WTC11 (cell line): ENCODE measurements around the gene LGR6. TPM values are rescaled to one million over a fixed set of nuclear protein-coding genes. Genes with fewer than 3 reads are reported as not detected.

ENCODE experiments used
- ATAC-seq: fragments of 200-7000 bp; cut with Tn5 transposase; 2 replicates; pipeline ENCODE4 v1.10.0; 2021; ENCODE audit warnings: mild to moderate bottlenecking, moderate library complexity
- CTCF ChIA-PET: fragments of 300-600 bp; sonication (Branson Sonifier 250); formaldehyde crosslinking; loops from one replicate; lab custom pipeline; 2021; ENCODE audit warnings: antibody characterized with exemption; lab: Charles Lee
- POLR2A ChIA-PET: fragments of 350-600 bp; sonication (Branson Sonifier 250); formaldehyde crosslinking; loops from one replicate; lab custom pipeline; 2021; ENCODE audit warnings: antibody characterized with exemption; lab: Charles Lee
- DNase-seq: peaks from one replicate; pipeline ENCODE4 v3.0.0; 2021; ENCODE audit warnings: low spot score
- H3K27ac Mint-ChIP-seq: 2 replicates; pipeline ENCODE4 v1.8.0; 2021; ENCODE audit warnings: mixed read lengths
- H3K27me3 Mint-ChIP-seq: 2 replicates; pipeline ENCODE4 v1.8.0; 2021; ENCODE audit warnings: low read depth, mild to moderate bottlenecking, moderate library complexity, mixed read lengths
- H3K36me3 Mint-ChIP-seq: 2 replicates; pipeline ENCODE4 v1.8.0; 2021; ENCODE audit warnings: mixed read lengths
- H3K4me1 Mint-ChIP-seq: 2 replicates; pipeline ENCODE4 v1.8.0; 2022; ENCODE audit warnings: mixed read lengths
- H3K4me3 Mint-ChIP-seq: 2 replicates; pipeline ENCODE4 v1.8.0; 2021; ENCODE audit warnings: mild to moderate bottlenecking, moderate library complexity, mixed read lengths
- H3K9me3 Mint-ChIP-seq: 2 replicates; pipeline ENCODE4 v1.8.0; 2021; ENCODE audit warnings: mixed read lengths
- ELF4 ChIP-seq: sonication (generic); formaldehyde crosslinking; IDR thresholded peaks from 2 replicates; pipeline ENCODE4 v1.8.1; 2022; ENCODE audit warnings: low read depth, mild to moderate bottlenecking, moderate library complexity, missing genetic modification reagents
- EMX1 ChIP-seq: fragments of 250-450 bp; sonication (Bioruptor Pico); IDR thresholded peaks from 2 replicates; pipeline ENCODE4 v1.8.0; 2021; ENCODE audit warnings: mild to moderate bottlenecking
- ESRRA ChIP-seq: sonication (generic); formaldehyde crosslinking; IDR thresholded peaks from 2 replicates; pipeline ENCODE4 v1.8.1; 2022; ENCODE audit warnings: mild to moderate bottlenecking, missing genetic modification reagents, borderline replicate concordance
- GABPB1 ChIP-seq: sonication (generic); formaldehyde crosslinking; IDR thresholded peaks from 2 replicates; pipeline ENCODE4 v1.8.1; 2023; ENCODE audit warnings: mild to moderate bottlenecking, missing genetic modification reagents
- GTF2I ChIP-seq: fragments of 250-450 bp; sonication (Bioruptor Pico); conservative IDR thresholded peaks from 2 replicates; pipeline ENCODE4 v1.4.0; 2021; ENCODE audit warnings: mild to moderate bottlenecking
- IRF2 ChIP-seq: sonication (generic); formaldehyde crosslinking; IDR thresholded peaks from 2 replicates; pipeline ENCODE4 v1.8.0; 2022; ENCODE audit warnings: low read depth, missing genetic modification reagents, borderline replicate concordance
- JAZF1 ChIP-seq: fragments of 250-450 bp; sonication (Bioruptor Pico); IDR thresholded peaks from 2 replicates; pipeline ENCODE4 v1.9.0; 2021; ENCODE audit warnings: moderate library complexity, mild to moderate bottlenecking, inconsistent platforms
- JUN ChIP-seq: sonication (generic); formaldehyde crosslinking; IDR thresholded peaks from 2 replicates; pipeline ENCODE4 v1.8.0; 2023; ENCODE audit warnings: mild to moderate bottlenecking, missing genetic modification reagents
- KAT7 ChIP-seq: sonication (generic); formaldehyde crosslinking; IDR thresholded peaks from 2 replicates; pipeline ENCODE4 v1.8.1; 2023; ENCODE audit warnings: missing genetic modification reagents, mild to moderate bottlenecking, borderline replicate concordance
- NR1H2 ChIP-seq: sonication (generic); formaldehyde crosslinking; IDR thresholded peaks from 2 replicates; pipeline ENCODE4 v1.9.0; 2021; ENCODE audit warnings: mild to moderate bottlenecking, moderate library complexity, missing genetic modification reagents
- NR2C2 ChIP-seq: sonication (generic); formaldehyde crosslinking; IDR thresholded peaks from 2 replicates; pipeline ENCODE4 v1.8.0; 2022; ENCODE audit warnings: mild to moderate bottlenecking, missing genetic modification reagents
- NR3C1 ChIP-seq: sonication (generic); formaldehyde crosslinking; conservative IDR thresholded peaks from 2 replicates; pipeline ENCODE4 v1.8.1; 2023; ENCODE audit warnings: low read depth, mild to moderate bottlenecking, missing genetic modification reagents
- PRRX2 ChIP-seq: fragments of 250-450 bp; sonication (Bioruptor Pico); IDR thresholded peaks from 2 replicates; pipeline ENCODE4 v1.8.0; 2021; ENCODE audit warnings: mild to moderate bottlenecking
- SMAD3 ChIP-seq: sonication (generic); formaldehyde crosslinking; IDR thresholded peaks from 2 replicates; pipeline ENCODE4 v1.8.0; 2022; ENCODE audit warnings: missing genetic modification reagents, mild to moderate bottlenecking, borderline replicate concordance
- TCF7 ChIP-seq: sonication (generic); formaldehyde crosslinking; IDR thresholded peaks from 2 replicates; pipeline ENCODE4 v1.8.0; 2022; ENCODE audit warnings: mild to moderate bottlenecking, low read depth, missing genetic modification reagents, moderate library complexity
- TEAD4 ChIP-seq: sonication (generic); formaldehyde crosslinking; IDR thresholded peaks from 2 replicates; pipeline ENCODE4 v1.8.0; 2022; ENCODE audit warnings: mild to moderate bottlenecking, missing genetic modification reagents
- TP53 ChIP-seq: sonication (generic); formaldehyde crosslinking; IDR thresholded peaks from 2 replicates; pipeline ENCODE4 v1.8.1; 2023; ENCODE audit warnings: mild to moderate bottlenecking, missing genetic modification reagents
- ZNF396 ChIP-seq: fragments of 250-450 bp; sonication (Bioruptor Pico); IDR thresholded peaks from 2 replicates; pipeline ENCODE4 v1.8.0; 2021; ENCODE audit warnings: mild to moderate bottlenecking, moderate library complexity, borderline replicate concordance
- ZNF416 ChIP-seq: fragments of 250-450 bp; sonication (Bioruptor Pico); IDR thresholded peaks from 2 replicates; pipeline ENCODE4 v1.9.0; 2021; ENCODE audit warnings: mild to moderate bottlenecking, inconsistent platforms
- total RNA-seq: library from RNA; stranded (reverse); gene quantifications from 3 replicates; pipeline ENCODE4 v1.2.3, GENCODE V29; 2021
- TF ChIP-seq, protein P1 (sequence below): sonication (generic); formaldehyde crosslinking; IDR thresholded peaks from 2 replicates; pipeline ENCODE4 v1.8.0; 2023; ENCODE audit warnings: missing genetic modification reagents
- TF ChIP-seq, protein P2 (sequence below): fragments of 250-450 bp; sonication (Bioruptor Pico); IDR thresholded peaks from 2 replicates; pipeline ENCODE4 v2.1.2; 2022; ENCODE audit warnings: mild to moderate bottlenecking, moderate library complexity
- TF ChIP-seq, protein P3 (sequence below): sonication (generic); formaldehyde crosslinking; IDR thresholded peaks from 2 replicates; pipeline ENCODE4 v1.8.0; 2022; ENCODE audit warnings: missing genetic modification reagents
- TF ChIP-seq, protein P4 (sequence below): fragments of 250-450 bp; sonication (Bioruptor Pico); IDR thresholded peaks from 2 replicates; pipeline ENCODE4 v1.9.0; 2021; ENCODE audit warnings: mild to moderate bottlenecking
- TF ChIP-seq, protein P5 (sequence below): sonication (generic); formaldehyde crosslinking; IDR thresholded peaks from 2 replicates; pipeline ENCODE4 v1.8.1; 2022; ENCODE audit warnings: mild to moderate bottlenecking, missing genetic modification reagents, moderate library complexity, borderline replicate concordance
- TF ChIP-seq, protein P6 (sequence below): fragments of 200-600 bp; IDR thresholded peaks from 2 replicates; pipeline ENCODE4 v1.8.0; 2022; ENCODE audit warnings: antibody characterized with exemption

Gene LGR6
- total RNA-seq, 1 experiment from 2014 or later: 1.1 TPM

DNA sequence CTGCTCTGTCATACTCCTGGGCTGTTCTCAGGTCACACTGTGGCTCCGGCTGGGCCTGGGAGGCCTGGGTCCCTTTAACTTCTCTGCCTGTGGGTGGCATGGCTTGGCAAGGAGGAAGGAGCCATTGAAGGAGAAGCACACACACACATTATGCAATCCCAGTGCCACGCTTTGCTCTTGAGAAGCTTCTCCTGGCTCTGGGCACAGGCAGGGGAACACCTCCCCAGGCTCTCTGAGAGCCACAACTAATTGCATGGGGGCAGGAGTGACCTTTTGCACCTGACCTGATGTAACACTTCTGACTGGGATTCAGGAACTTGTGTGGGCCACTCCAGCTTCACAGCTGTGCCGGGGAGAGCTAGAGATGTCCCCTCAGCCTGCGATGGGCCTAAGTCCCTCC lies 23.1 kb downstream of the LGR6 start (continued):
- TF ChIP-seq IRF2 (CRISPR knock-in tag): no peak
- TF ChIP-seq GABPB1 (CRISPR knock-in tag): peak; percentile 60

DNA sequence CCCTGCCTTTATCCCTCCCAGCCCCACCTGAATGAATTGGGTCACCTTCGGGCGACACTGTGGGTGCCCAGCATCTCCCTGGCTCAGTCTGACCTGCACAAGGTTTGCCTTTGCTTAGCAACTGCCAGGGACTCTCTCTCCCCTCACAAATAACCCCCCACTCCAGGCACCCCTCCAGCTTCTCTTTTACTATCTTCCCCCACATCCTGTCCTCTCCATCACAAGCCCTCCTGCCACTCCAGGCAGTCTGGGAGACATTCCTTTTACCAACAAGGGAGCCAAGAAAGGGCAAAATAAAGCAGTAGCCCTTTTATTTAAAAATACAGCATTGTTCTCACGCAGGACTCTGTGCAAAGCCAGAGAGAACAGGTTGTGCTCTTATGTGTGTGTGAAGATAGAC lies 23.9 kb downstream of the LGR6 start:
- no peaks in the 10 kb centered on the region for H3K36me3 Mint-ChIP-seq
- H3K27me3 Mint-ChIP-seq: peaks cover 20% of the 10 kb centered on the region
- POLR2A ChIA-PET: no interaction called here
- CTCF ChIA-PET: interaction anchor here (1.9 to 8.0 kb wide), 2 partner anchors 20 to 28 kb away, joined by 4 to 76 read pairs; no protein-coding TSS in a partner anchor
- H3K4me3 Mint-ChIP-seq: no peak overlapping the region
- H3K4me1 Mint-ChIP-seq: peaks cover 24% of the 10 kb centered on the region
- ATAC-seq: no peak
- no peak for TF ChIP-seq KAT7 (CRISPR knock-in tag)
- TF ChIP-seq NR2C2: no peak
- TF ChIP-seq TP53 (CRISPR knock-in tag): no peak
- DNase-seq: no peak
- H3K9me3 Mint-ChIP-seq: no peaks in the 10 kb centered on the region
- H3K27ac Mint-ChIP-seq: no peak overlapping the region

DNA sequence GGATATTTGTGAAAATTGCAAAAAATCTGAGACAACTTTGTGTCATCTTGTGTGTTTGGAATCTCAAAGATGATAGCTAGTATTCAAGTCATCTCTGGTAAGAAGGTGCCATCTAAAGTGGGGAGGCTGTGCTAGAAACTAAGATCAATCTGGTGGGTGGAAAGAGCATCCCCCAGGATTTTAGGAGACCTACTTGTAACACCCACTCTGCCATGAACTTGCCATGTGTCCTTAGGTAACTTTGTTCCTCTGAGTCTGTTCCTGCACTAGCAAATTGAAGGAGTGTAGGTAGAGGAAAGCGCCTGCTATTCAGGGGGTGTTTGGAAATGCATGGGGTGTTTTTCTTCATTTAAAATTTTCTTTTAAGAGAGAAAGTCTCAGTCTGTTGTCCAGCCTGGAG lies 24.4 kb downstream of the LGR6 start:
- ChIA-PET POLR2A (no interaction called here), CTCF (interaction anchor here (1.9 to 8.0 kb wide), 2 partner anchors 19 to 29 kb away, joined by 4 to 76 read pairs; no protein-coding TSS in a partner anchor)
- peaks cover 20% of the 10 kb centered on the region for H3K27me3 Mint-ChIP-seq
- ATAC-seq (no peak), DNase-seq (no peak)
- no peaks in the 10 kb centered on the region for H3K9me3 Mint-ChIP-seq
- H3K27ac Mint-ChIP-seq: no peak overlapping the region
- H3K36me3 Mint-ChIP-seq: no peaks in the 10 kb centered on the region
- H3K4me3 Mint-ChIP-seq: no peak overlapping the region
- peaks cover 24% of the 10 kb centered on the region for H3K4me1 Mint-ChIP-seq
- TF ChIP-seq, protein P1, sequence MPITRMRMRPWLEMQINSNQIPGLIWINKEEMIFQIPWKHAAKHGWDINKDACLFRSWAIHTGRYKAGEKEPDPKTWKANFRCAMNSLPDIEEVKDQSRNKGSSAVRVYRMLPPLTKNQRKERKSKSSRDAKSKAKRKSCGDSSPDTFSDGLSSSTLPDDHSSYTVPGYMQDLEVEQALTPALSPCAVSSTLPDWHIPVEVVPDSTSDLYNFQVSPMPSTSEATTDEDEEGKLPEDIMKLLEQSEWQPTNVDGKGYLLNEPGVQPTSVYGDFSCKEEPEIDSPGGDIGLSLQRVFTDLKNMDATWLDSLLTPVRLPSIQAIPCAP: no peak
- TF ChIP-seq TCF7 (no peak), ZNF416 (CRISPR knock-in tag) (no peak), ZNF396 (no peak), NR3C1 (CRISPR knock-in tag) (no peak), NR1H2 (CRISPR knock-in tag) (no peak), GABPB1 (CRISPR knock-in tag) (no peak), GTF2I (CRISPR knock-in tag) (no peak), JAZF1 (CRISPR knock-in tag) (no peak)
- TF ChIP-seq, protein P2, sequence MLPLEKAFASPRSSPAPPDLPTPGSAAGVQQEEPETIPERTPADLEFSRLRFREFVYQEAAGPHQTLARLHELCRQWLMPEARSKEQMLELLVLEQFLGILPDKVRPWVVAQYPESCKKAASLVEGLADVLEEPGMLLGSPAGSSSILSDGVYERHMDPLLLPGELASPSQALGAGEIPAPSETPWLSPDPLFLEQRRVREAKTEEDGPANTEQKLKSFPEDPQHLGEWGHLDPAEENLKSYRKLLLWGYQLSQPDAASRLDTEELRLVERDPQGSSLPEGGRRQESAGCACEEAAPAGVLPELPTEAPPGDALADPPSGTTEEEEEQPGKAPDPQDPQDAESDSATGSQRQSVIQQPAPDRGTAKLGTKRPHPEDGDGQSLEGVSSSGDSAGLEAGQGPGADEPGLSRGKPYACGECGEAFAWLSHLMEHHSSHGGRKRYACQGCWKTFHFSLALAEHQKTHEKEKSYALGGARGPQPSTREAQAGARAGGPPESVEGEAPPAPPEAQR (CRISPR knock-in tag): no peak
- TF ChIP-seq, protein P3, sequence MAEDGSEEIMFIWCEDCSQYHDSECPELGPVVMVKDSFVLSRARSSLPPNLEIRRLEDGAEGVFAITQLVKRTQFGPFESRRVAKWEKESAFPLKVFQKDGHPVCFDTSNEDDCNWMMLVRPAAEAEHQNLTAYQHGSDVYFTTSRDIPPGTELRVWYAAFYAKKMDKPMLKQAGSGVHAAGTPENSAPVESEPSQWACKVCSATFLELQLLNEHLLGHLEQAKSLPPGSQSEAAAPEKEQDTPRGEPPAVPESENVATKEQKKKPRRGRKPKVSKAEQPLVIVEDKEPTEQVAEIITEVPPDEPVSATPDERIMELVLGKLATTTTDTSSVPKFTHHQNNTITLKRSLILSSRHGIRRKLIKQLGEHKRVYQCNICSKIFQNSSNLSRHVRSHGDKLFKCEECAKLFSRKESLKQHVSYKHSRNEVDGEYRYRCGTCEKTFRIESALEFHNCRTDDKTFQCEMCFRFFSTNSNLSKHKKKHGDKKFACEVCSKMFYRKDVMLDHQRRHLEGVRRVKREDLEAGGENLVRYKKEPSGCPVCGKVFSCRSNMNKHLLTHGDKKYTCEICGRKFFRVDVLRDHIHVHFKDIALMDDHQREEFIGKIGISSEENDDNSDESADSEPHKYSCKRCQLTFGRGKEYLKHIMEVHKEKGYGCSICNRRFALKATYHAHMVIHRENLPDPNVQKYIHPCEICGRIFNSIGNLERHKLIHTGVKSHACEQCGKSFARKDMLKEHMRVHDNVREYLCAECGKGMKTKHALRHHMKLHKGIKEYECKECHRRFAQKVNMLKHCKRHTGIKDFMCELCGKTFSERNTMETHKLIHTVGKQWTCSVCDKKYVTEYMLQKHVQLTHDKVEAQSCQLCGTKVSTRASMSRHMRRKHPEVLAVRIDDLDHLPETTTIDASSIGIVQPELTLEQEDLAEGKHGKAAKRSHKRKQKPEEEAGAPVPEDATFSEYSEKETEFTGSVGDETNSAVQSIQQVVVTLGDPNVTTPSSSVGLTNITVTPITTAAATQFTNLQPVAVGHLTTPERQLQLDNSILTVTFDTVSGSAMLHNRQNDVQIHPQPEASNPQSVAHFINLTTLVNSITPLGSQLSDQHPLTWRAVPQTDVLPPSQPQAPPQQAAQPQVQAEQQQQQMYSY (CRISPR knock-in tag): no peak

DNA sequence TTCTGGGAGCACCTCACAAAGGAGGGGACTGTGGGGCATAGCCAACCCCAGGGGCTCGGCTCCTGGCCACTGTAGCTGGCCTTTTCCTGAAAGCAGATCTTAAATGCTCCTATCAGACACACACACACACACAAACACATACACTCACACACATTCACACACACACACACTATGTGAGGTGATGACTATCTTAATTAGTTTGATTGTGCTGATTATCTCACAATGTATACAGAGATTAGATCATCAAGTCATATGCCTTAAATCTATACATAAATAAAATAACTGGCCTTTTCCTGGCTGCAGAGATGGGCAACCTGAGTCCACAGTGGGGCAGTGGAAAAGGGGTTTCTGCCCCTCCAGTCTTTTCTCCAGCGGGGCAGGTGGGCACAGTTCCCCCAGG lies 27.1 kb downstream of the LGR6 start:
- CTCF ChIA-PET: interaction anchor here (1.5 kb wide), 1 partner anchor 109 kb away, joined by 3 read pairs; no protein-coding TSS in a partner anchor
- Mint-ChIP-seq H3K36me3 (no peaks in the 10 kb centered on the region), H3K9me3 (no peaks in the 10 kb centered on the region), H3K27ac (no peak overlapping the region), H3K4me3 (no peak overlapping the region), H3K4me1 (peaks cover 15% of the 10 kb centered on the region), H3K27me3 (peaks cover 5% of the 10 kb centered on the region)
- POLR2A ChIA-PET: no interaction called here
- ATAC-seq (no peak), DNase-seq (no peak)
- no peak for TF ChIP-seq SMAD3
- no peak for TF ChIP-seq TEAD4 (CRISPR knock-in tag)
- TF ChIP-seq, protein P4, sequence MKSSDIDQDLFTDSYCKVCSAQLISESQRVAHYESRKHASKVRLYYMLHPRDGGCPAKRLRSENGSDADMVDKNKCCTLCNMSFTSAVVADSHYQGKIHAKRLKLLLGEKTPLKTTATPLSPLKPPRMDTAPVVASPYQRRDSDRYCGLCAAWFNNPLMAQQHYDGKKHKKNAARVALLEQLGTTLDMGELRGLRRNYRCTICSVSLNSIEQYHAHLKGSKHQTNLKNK: no peak
- TF ChIP-seq, protein P5, sequence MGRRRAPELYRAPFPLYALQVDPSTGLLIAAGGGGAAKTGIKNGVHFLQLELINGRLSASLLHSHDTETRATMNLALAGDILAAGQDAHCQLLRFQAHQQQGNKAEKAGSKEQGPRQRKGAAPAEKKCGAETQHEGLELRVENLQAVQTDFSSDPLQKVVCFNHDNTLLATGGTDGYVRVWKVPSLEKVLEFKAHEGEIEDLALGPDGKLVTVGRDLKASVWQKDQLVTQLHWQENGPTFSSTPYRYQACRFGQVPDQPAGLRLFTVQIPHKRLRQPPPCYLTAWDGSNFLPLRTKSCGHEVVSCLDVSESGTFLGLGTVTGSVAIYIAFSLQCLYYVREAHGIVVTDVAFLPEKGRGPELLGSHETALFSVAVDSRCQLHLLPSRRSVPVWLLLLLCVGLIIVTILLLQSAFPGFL: no peak
- no peak for TF ChIP-seq ESRRA
- no peak for TF ChIP-seq EMX1 (CRISPR knock-in tag)
- no peak for TF ChIP-seq ELF4
- TF ChIP-seq, protein P6, sequence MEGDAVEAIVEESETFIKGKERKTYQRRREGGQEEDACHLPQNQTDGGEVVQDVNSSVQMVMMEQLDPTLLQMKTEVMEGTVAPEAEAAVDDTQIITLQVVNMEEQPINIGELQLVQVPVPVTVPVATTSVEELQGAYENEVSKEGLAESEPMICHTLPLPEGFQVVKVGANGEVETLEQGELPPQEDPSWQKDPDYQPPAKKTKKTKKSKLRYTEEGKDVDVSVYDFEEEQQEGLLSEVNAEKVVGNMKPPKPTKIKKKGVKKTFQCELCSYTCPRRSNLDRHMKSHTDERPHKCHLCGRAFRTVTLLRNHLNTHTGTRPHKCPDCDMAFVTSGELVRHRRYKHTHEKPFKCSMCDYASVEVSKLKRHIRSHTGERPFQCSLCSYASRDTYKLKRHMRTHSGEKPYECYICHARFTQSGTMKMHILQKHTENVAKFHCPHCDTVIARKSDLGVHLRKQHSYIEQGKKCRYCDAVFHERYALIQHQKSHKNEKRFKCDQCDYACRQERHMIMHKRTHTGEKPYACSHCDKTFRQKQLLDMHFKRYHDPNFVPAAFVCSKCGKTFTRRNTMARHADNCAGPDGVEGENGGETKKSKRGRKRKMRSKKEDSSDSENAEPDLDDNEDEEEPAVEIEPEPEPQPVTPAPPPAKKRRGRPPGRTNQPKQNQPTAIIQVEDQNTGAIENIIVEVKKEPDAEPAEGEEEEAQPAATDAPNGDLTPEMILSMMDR: no peak
- no peak for TF ChIP-seq PRRX2 (CRISPR knock-in tag)
- TF ChIP-seq JUN: no peak
